HCT116 (cell line): Measurements from ENCODE around the gene APLP1. TPM values are rescaled to one million over a fixed set of nuclear protein-coding genes. Genes with fewer than 3 reads are reported as not detected.

Source experiments
- ATAC-seq: fragments of 200-7000 bp; cut with Tn5 transposase; 2 replicates; pipeline ENCODE4 v1.9.1; 2020; ENCODE audit warnings: mild to moderate bottlenecking, moderate library complexity
- BruUV-seq: library from RNA; stranded (reverse); fragments of 400-500 nt; replicated peaks from 2 replicates; lab custom pipeline; 2021; lab: Mats Ljungman, UMichigan
- CTCF ChIA-PET: fragments of 300-600 bp; sonication (Branson Sonifier 250); formaldehyde crosslinking; loops from one replicate; lab custom pipeline; 2021; ENCODE audit warnings: antibody characterized with exemption; lab: Charles Lee
- POLR2A ChIA-PET: fragments of 300-600, 350-600 bp; sonication (Branson Sonifier 250); formaldehyde crosslinking; loops from one replicate; lab custom pipeline; 2021; ENCODE audit warnings: antibody characterized with exemption; lab: Charles Lee
- RAD21 ChIA-PET, 2 experiments: fragments of 300-600 bp; sonication (Branson Sonifier 250); formaldehyde crosslinking; loops; one replicate each; lab custom pipeline; 2023; ENCODE audit warnings: low total read pairs in 2 of 2; ENCODE audit not compliant: uncharacterized antibody in 2 of 2, unreplicated experiment in 2 of 2, low non-redundant PET in 1 of 2; lab: Charles Lee
- DNase-seq: peaks from one replicate; pipeline ENCODE4 v3.0.0-alpha.2; 2010; ENCODE audit warnings: low read depth, low spot score
- H2AFZ ChIP-seq: fragments of 200-600 bp; shearing (Covaris generic), sonication (generic); 2 replicates; pipeline ENCODE4 v1.6.1; 2017; ENCODE audit warnings: low read depth, mixed run types, mixed read lengths, antibody characterized with exemption, low read length; ENCODE audit not compliant: poor library complexity, severe bottlenecking
- H3K27ac ChIP-seq: 2 replicates; pipeline ENCODE4 v1.5.1; 2012; ENCODE audit warnings: low read depth, low read length
- H3K27me3 ChIP-seq: fragments of 200-600 bp; sonication (generic); 2 replicates; pipeline ENCODE4 v1.6.1; 2016; ENCODE audit warnings: mixed run types, low read length, mixed read lengths; ENCODE audit not compliant: insufficient read depth
- H3K36me3 ChIP-seq, 2 experiments: fragments of 200-500 bp in 1 of 2; fragments of 200-600 bp in 1 of 2; sonication (Bioruptor generic) in 1 of 2; sonication (generic) in 1 of 2; 2 replicates each; pipeline versions ENCODE4 v1.5.1 to v1.6.1; 2014 to 2016; ENCODE audit warnings: low read length in 2 of 2, inconsistent platforms in 1 of 2, mixed read lengths in 1 of 2, mixed run types in 1 of 2; ENCODE audit not compliant: insufficient read depth in 2 of 2, control insufficient read depth in 1 of 2
- H3K4me1 ChIP-seq, 2 experiments: fragments of 200-600 bp in 1 of 2; sonication (generic) in 1 of 2; 2 replicates each; pipeline versions ENCODE4 v1.5.1 to v1.6.1; 2012 to 2017; ENCODE audit warnings: low read length in 2 of 2, inconsistent platforms in 1 of 2, mild to moderate bottlenecking in 1 of 2, mixed read lengths in 1 of 2, mixed run types in 1 of 2, moderate library complexity in 1 of 2; ENCODE audit not compliant: insufficient read depth in 2 of 2, control insufficient read depth in 1 of 2
- H3K4me2 ChIP-seq: fragments of 200-600 bp; sonication (generic); 2 replicates; pipeline ENCODE4 v1.6.1; 2017; ENCODE audit warnings: mixed run types, low read length, mixed read lengths
- H3K4me3 ChIP-seq, 2 experiments: fragments of 200-600 bp in 1 of 2; sonication (generic) in 1 of 2; replicated peaks in 1 of 2; 2 replicates each; pipeline ENCODE4 v1.5.1; 2011 to 2016; ENCODE audit warnings: low read length in 2 of 2, control low read depth in 1 of 2, low read depth in 1 of 2, mild to moderate bottlenecking in 1 of 2, mixed read lengths in 1 of 2, mixed run types in 1 of 2
- H3K79me2 ChIP-seq: fragments of 200-600 bp; sonication (generic); 2 replicates; pipeline ENCODE4 v1.6.1; 2017; ENCODE audit warnings: mild to moderate bottlenecking, mixed run types, low read length, moderate library complexity, mixed read lengths; ENCODE audit not compliant: insufficient read depth
- H3K9ac ChIP-seq: fragments of 200-600 bp; sonication (generic); 2 replicates; pipeline ENCODE4 v1.6.1; 2016; ENCODE audit warnings: low read length, mixed read lengths
- H3K9me2 ChIP-seq: fragments of 200-600 bp; sonication (generic), shearing (Covaris generic); 2 replicates; pipeline ENCODE4 v1.6.1; 2017; ENCODE audit warnings: mixed run types, mild to moderate bottlenecking, moderate library complexity; ENCODE audit not compliant: insufficient read depth
- H3K9me3 ChIP-seq, 2 experiments: fragments of 200-500 bp in 1 of 2; fragments of 200-600 bp in 1 of 2; sonication (Bioruptor generic) in 1 of 2; sonication (generic) in 1 of 2; 2 replicates each; pipeline ENCODE4 v1.6.1; 2014 to 2017; ENCODE audit warnings: low read length in 2 of 2, mixed read lengths in 2 of 2, inconsistent platforms in 1 of 2, low read depth in 1 of 2, mild to moderate bottlenecking in 1 of 2, mixed run types in 1 of 2, moderate library complexity in 1 of 2; ENCODE audit not compliant: control insufficient read depth in 1 of 2, insufficient read depth in 1 of 2
- H4K20me1 ChIP-seq: fragments of 200-600 bp; sonication (generic), shearing (Covaris generic); 2 replicates; pipeline ENCODE4 v1.6.1; 2017; ENCODE audit warnings: mixed run types, mild to moderate bottlenecking, moderate library complexity; ENCODE audit not compliant: insufficient read depth
- ATF3 ChIP-seq: IDR thresholded peaks from 2 replicates; pipeline ENCODE4 v1.6.1; 2012
- CBX3 ChIP-seq: IDR thresholded peaks from 2 replicates; pipeline ENCODE4 v1.6.1; 2012; ENCODE audit warnings: low read depth
- CEBPB ChIP-seq: IDR thresholded peaks from 2 replicates; pipeline ENCODE4 v1.6.1; 2012; ENCODE audit warnings: low read depth
- EZH2 ChIP-seq: fragments of 200-600 bp; sonication (generic); IDR thresholded peaks from 2 replicates; pipeline ENCODE4 v1.6.1; 2017; ENCODE audit warnings: antibody characterized with exemption, mixed run types
- EZH2phosphoT487 ChIP-seq: fragments of 200-600 bp; IDR thresholded peaks from 2 replicates; pipeline ENCODE4 v1.6.1; 2018; ENCODE audit warnings: antibody characterized with exemption, borderline replicate concordance
- JUND ChIP-seq: IDR thresholded peaks from 2 replicates; pipeline ENCODE4 v1.6.1; 2012
- POLR2A ChIP-seq: IDR thresholded peaks from 2 replicates; pipeline ENCODE4 v1.7.0; 2011; ENCODE audit warnings: borderline replicate concordance; ENCODE audit not compliant: insufficient read depth, insufficient read length; ENCODE audit errors: extremely low read depth
- POLR2AphosphoS5 ChIP-seq: IDR thresholded peaks from 2 replicates; pipeline ENCODE4 v1.6.1; 2011; ENCODE audit warnings: mild to moderate bottlenecking, low read depth, low read length, moderate library complexity
- RAD21 ChIP-seq: IDR thresholded peaks from 2 replicates; pipeline ENCODE4 v1.6.1; 2012; ENCODE audit warnings: low read depth, mild to moderate bottlenecking
- SP1 ChIP-seq: IDR thresholded peaks from 2 replicates; pipeline ENCODE4 v1.6.1; 2012; ENCODE audit warnings: low read depth
- TCF7L2 ChIP-seq: IDR thresholded peaks from 2 replicates; pipeline ENCODE4 v1.7.0; 2011; ENCODE audit warnings: borderline replicate concordance, inconsistent platforms; ENCODE audit not compliant: insufficient read depth, insufficient read length; ENCODE audit errors: extremely low read depth
- YY1 ChIP-seq: IDR thresholded peaks from 2 replicates; pipeline ENCODE4 v1.6.1; 2011; ENCODE audit warnings: low read length, low read depth, moderate library complexity, mild to moderate bottlenecking; ENCODE audit not compliant: insufficient replicate concordance; ENCODE audit errors: extremely low read depth
- ZBTB33 ChIP-seq: IDR thresholded peaks from 2 replicates; pipeline ENCODE4 v1.6.1; 2011; ENCODE audit warnings: mild to moderate bottlenecking, low read length, moderate library complexity; ENCODE audit not compliant: insufficient replicate concordance; ENCODE audit errors: extremely low read depth
- ZFX ChIP-seq: fragments of 450-650 bp; IDR thresholded peaks from 2 replicates; pipeline ENCODE4 v1.6.1; 2017
- ZNF274 ChIP-seq: fragments of 200-500 bp; sonication (Bioruptor generic); IDR thresholded peaks from 2 replicates; pipeline ENCODE4 v1.6.1; 2014; ENCODE audit warnings: mild to moderate bottlenecking, low read depth, low read length, inconsistent platforms
- intact Hi-C: fragments of 100-400 bp; cut with micrococcal nuclease; formaldehyde crosslinking; loops from 2 replicates; pipeline ENCODE4 v1.10.0; 2022
- total RNA-seq: library from RNA; stranded (reverse); gene quantifications from one replicate; pipeline ENCODE4 v1.2.1, GENCODE V29; 2021; ENCODE audit not compliant: unreplicated experiment

APLP1 gene
- total RNA-seq, 1 experiment from 2014 or later: 41.2 TPM

- POLR2A ChIA-PET: interaction anchor here (0.9 kb wide), 1 partner anchor 11 kb away, joined by 4 read pairs; no protein-coding TSS in a partner anchor
- TF ChIP-seq ATF3: no peak
- no peak for TF ChIP-seq SP1
- no peak for TF ChIP-seq TCF7L2
- no peak for TF ChIP-seq CEBPB
- no peak for TF ChIP-seq POLR2AphosphoS5
- TF ChIP-seq EZH2: no peak
- TF ChIP-seq CBX3: no peak
- TF ChIP-seq ZFX: no peak
- TF ChIP-seq ZNF274: no peak
- TF ChIP-seq POLR2A: no peak
- TF ChIP-seq ZBTB33: no peak
- no peak for TF ChIP-seq EZH2phosphoT487
- no peak for TF ChIP-seq JUND
- TF ChIP-seq RAD21: no peak
- TF ChIP-seq YY1: no peak
- no peaks in the 10 kb centered on the region for H3K79me2 ChIP-seq
- no TSS peak for BruUV-seq
- RAD21 ChIA-PET: interaction anchor here in 1 of 2 experiments (0.6 kb wide), 2 partner anchors 185 to 601 kb away, joined by 3 to 4 read pairs; partner anchors contain the start of gene THAP8
- intact Hi-C loops: no loop called here
- no peaks in the 10 kb centered on the region for H3K27me3 ChIP-seq
- DNase-seq (no peak), ATAC-seq (no peak)
- CTCF ChIA-PET: interaction anchor here (2.5 kb wide), 1 partner anchor 11 kb away, joined by 12 read pairs; no protein-coding TSS in a partner anchor
- no peaks in the 10 kb centered on the region for H3K9me2 ChIP-seq
- H4K20me1 ChIP-seq: no peaks in the 10 kb centered on the region
- H3K4me3 ChIP-seq: peak overlapping the region; percentile 49 to 61
- H3K27ac ChIP-seq: no peak overlapping the region; the same call in 1 of the 2 replicates
- H3K4me2 ChIP-seq: peak overlapping the region; percentile 80
- no peaks in the 10 kb centered on the region for H3K36me3 ChIP-seq
- peaks cover 15 to 30% of the 10 kb centered on the region in 2 experiments; a peak in 3 of 4 replicates for H3K4me1 ChIP-seq
- peak overlapping the region; percentile 48 for H3K9ac ChIP-seq
- H3K9me3 ChIP-seq: no peaks in the 10 kb centered on the region
- no peak overlapping the region for H2AFZ ChIP-seq
Measured at GRCh38 chr19:35868823-35869326, 501 bp downstream of the APLP1 start.
